Measurements from ENCODE around the gene ACADVL.

GRCh38 chr17:7173687-7174602 is 45.8 kb upstream of the ACADVL start:
- TF ChIP-seq CTCF (IDR thresholded peaks at IDR 0.05) (no peak), EP300 (IDR thresholded peaks at IDR 0.05; ENCODE audit: low read depth) (no peak), POLR2AphosphoS5 (IDR thresholded peaks at IDR 0.05) (no peak), POLR2A (IDR thresholded peaks at IDR 0.05) (no peak)
